ENCODE results near the gene ANKMY2. TPM values are rescaled to one million over a fixed set of nuclear protein-coding genes. Genes with fewer than 3 reads are reported as not detected.

ANKMY2 gene
- total and polyA plus RNA-seq, 8 donors = 3.9 to 11.4 (median 8.2) TPM

GRCh38 chr7:16644157-16644556, 1.4 kb downstream of the ANKMY2 start:
- peaks cover 0 to 30% (median 19%) of the 10 kb centered on the region in 3 donors for H3K4me1 ChIP-seq
- H3K27ac ChIP-seq = peak overlapping the region; percentile 89 to 96 (median 93)
- 15 to 16% methylated on average over 4 of the region's 4 CpGs for WGBS, 2 donors

GRCh38 chr7:16638282-16639280, 7.0 kb downstream of the ANKMY2 start:
- Histone ChIP-seq H3K4me3 (no peak overlapping the region), H3K4me1 (peaks cover 0 to 6% (median 3%) of the 10 kb centered on the region in 3 donors), H3K9me3 (no peaks in the 10 kb centered on the region), H3K27me3 (no peaks in the 10 kb centered on the region), H3K27ac (no peak overlapping the region), H3K36me3 (no peaks in the 10 kb centered on the region)
- FAIRE-seq (no peak), ATAC-seq (no peak), DNase-seq (no peak)
- WGBS, 2 donors = 81 to 87% methylated on average over 7 of the region's 7 CpGs
- TF ChIP-seq CTCF (IDR thresholded peaks at IDR 0.05) = no peak
- intact Hi-C loops (cut with DNase I) = no loop called here

More at GRCh38 chr7:16644157-16644556, 1.4 kb downstream of the ANKMY2 start:
- Histone ChIP-seq H3K36me3 (no peaks in the 10 kb centered on the region), H3K9me3 (no peaks in the 10 kb centered on the region), H3K4me3 (peak overlapping the region; percentile 51 to 82 (median 66)), H3K27me3 (no peaks in the 10 kb centered on the region)
- ATAC-seq = no peak
- no peak for DNase-seq
- no peak for TF ChIP-seq CTCF (IDR thresholded peaks at IDR 0.05)
- intact Hi-C loops (cut with DNase I) = no loop called here
- no peak for FAIRE-seq

- H3K9me3 ChIP-seq = no peaks in the 10 kb centered on the region
- no peak overlapping the region for H3K4me3 ChIP-seq
- peaks cover 0 to 3% (median 3%) of the 10 kb centered on the region in 3 donors for H3K4me1 ChIP-seq
- no peak for FAIRE-seq
- TF ChIP-seq CTCF (IDR thresholded peaks at IDR 0.05) = no peak
- no peaks in the 10 kb centered on the region for H3K27me3 ChIP-seq
- intact Hi-C loops (cut with DNase I) = no loop called here
- H3K36me3 ChIP-seq = no peaks in the 10 kb centered on the region
- no peak overlapping the region for H3K27ac ChIP-seq
- WGBS, 2 donors = 67 to 72% methylated on average over 5 of the region's 5 CpGs
- ATAC-seq = no peak
- DNase-seq = no peak
Measured at GRCh38 chr7:16637379-16637778, 8.2 kb downstream of the ANKMY2 start.

- peaks cover 0 to 3% (median 0%) of the 10 kb centered on the region in 3 donors for H3K4me1 ChIP-seq
- intact Hi-C loops (cut with DNase I) = no loop called here
- H3K9me3 ChIP-seq = no peaks in the 10 kb centered on the region
- H3K27ac ChIP-seq = no peak overlapping the region
- H3K27me3 ChIP-seq = no peaks in the 10 kb centered on the region
- 85 to 87% methylated on average over 1 of the region's 1 CpG for WGBS, 2 donors
- DNase-seq (no peak), FAIRE-seq (peak; percentile 13), ATAC-seq (no peak)
- no peak overlapping the region for H3K4me3 ChIP-seq
- TF ChIP-seq CTCF (IDR thresholded peaks at IDR 0.05) = no peak
- no peaks in the 10 kb centered on the region for H3K36me3 ChIP-seq
Measured at GRCh38 chr7:16636555-16637101, 8.9 kb downstream of the ANKMY2 start.
